Spleen (tissue), 7 donors: ENCODE measurements around the gene SIRPB2.

Source experiments
- POLR2A ChIP-seq, 3 donors: fragments of 450-650 bp; IDR thresholded peaks; one replicate each; pipeline ENCODE4 v1.5.1; 2017; ENCODE audit warnings: antibody characterized with exemption in 3 of 3, mild to moderate bottlenecking in 1 of 3
- TF ChIP-seq, protein P1 (sequence below), 11 experiments: fragments of 200-600 bp in 7 of 11; fragments of 450-650 bp in 4 of 11; sonication (generic) in 4 of 11; IDR thresholded peaks in 8 of 11; conservative IDR thresholded peaks in 3 of 11; 1 replicate in 7 of 11; 2 replicates in 4 of 11; pipeline versions ENCODE4 v1.4.0 to v1.8.0; 2016 to 2021; ENCODE audit warnings: antibody characterized with exemption in 11 of 11, inconsistent platforms in 4 of 11, mild to moderate bottlenecking in 1 of 11
- donor health status: DM: no; HTN: no; CAD: no; lungs with moderate emphysema.
- donor health status: DM: no; HTN: no; CAD: no.
- donor health status: DM: no; HTN: no; CAD: no.

DNA sequence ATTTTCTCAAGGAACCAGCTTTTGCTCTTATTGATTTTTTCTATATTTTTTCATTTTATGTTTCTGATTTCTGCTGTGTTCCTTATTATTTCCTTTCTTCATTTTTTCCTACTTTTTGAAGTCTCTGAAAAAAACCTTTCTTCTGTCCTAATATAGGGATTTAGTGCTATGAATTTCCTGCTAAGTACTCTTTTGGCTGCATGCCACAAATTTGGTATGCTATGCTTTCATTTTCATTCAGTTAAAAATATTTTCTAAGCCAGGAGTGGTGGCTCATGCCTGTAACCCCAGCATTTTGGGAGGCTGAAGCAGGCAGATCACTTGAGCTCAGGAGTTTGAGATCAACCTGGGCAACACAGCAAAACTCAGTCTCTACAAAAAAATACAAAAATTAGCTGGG lies 35.7 kb upstream of the SIRPB2 start:
- TF ChIP-seq, protein P1, sequence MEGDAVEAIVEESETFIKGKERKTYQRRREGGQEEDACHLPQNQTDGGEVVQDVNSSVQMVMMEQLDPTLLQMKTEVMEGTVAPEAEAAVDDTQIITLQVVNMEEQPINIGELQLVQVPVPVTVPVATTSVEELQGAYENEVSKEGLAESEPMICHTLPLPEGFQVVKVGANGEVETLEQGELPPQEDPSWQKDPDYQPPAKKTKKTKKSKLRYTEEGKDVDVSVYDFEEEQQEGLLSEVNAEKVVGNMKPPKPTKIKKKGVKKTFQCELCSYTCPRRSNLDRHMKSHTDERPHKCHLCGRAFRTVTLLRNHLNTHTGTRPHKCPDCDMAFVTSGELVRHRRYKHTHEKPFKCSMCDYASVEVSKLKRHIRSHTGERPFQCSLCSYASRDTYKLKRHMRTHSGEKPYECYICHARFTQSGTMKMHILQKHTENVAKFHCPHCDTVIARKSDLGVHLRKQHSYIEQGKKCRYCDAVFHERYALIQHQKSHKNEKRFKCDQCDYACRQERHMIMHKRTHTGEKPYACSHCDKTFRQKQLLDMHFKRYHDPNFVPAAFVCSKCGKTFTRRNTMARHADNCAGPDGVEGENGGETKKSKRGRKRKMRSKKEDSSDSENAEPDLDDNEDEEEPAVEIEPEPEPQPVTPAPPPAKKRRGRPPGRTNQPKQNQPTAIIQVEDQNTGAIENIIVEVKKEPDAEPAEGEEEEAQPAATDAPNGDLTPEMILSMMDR (IDR thresholded peaks at IDR 0.05 in 8 of 11, conservative IDR thresholded peaks at IDR 0.05 in 3 of 11) = no peak
- TF ChIP-seq POLR2A (IDR thresholded peaks at IDR 0.05) = no peak
